ENCODE data around the gene ANKRD50.

ANKRD50 gene

DNA sequence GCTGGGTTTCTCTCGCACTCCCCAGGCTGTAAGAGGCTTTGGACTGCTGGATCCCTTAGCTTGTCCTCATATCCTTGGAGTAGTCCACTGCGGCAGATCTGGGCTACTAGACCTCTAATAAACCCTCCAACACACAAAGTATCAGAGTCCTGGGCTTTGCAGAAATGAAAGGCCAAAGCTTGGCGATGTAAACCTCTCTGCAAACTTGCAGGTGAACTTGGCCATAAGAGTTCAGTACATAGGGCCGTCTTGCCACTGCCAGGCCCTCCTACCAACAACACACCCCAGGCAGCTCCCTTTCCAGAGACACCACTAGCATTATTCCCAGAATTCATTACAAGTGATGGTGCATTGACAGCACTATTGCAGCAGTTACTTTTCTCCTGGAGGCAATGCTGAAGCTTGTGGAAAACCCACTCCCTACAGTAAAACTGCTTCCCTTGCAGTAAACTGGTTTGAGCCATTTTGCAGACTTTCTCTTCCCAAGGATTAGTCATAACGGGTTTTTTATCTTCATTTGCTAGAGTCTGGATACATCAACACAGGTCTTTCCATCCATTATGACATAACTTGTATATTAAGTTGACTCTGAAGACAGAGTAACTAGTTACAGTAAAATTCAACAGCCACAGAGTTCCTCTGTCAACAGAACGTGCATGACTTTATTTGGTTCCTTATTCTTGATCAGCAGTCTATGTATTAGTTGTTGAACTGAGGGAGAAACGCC, 2.4 kb downstream of the ANKRD50 start:
- DNase-seq, result no peak

DNA sequence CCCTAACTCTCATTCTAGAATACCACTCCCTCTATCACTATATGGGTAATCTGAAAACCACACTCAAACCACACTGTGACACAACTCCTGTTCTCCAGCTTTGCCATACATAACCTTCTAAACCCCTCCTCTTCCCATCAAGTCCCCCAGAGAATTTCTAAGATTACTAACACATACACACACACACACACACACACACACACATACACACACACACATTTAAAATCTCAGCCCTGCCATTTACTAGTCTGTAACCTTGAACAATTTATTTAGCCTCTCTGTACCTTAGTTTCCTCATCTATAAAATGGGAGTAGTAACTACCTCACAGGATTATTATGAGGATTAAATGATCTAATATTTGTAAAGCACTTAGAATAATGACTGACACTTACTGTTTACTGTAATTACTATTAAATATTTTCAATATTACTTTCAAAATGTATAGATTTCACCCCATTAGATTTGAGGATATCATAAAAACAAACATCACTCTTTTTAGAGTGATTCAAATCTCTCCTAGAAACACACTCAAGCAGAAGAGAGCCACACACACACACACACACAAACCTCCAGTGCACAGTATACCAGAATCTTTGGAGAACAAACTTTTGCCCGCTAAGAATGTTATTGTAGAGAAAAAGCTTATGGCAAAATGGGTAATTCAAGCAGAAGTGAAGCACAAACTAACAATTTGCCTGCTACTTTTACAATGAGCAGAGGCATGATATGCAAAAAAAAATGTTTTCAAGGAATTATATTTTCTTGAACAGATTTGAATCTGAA, 3.8 kb downstream of the ANKRD50 start:
- no peak for DNase-seq

DNA sequence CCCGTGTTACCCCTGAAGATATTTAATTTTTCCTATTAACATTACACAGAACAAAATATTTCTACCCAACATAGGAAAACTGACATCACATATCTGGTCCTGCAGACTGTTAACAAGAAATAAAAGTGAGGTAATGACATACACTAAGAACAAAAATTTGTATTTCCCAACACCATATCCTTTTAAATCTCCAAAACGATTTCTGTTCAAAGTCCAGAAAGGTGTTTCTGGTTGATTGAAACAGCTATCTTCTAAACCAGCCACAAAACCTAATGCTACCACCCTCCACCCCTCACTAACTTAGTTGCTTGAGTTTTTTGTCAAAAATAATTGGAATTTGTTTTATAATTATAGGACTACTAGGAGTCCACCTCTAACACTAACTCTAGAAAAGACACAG, 7.1 kb downstream of the ANKRD50 start:
- no peak for DNase-seq

DNA sequence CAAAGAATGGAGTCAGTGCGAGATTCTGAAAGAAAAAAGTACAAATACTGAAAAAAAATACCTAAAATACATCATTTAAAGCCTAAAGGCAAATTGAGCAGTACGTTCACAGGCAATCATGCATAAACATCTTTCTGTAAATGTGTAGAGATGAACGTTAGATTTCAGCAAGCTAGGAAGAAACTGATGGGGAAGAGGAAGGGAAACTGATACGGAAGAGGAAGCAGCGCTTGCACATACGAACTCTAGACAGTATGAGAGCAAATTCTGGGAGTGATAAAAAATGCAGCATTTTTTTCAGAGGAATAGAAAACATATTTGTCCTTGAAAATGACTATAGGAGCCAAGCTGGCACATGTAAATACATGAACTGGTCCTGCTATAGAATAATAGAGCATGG, 9.4 kb downstream of the ANKRD50 start:
- no peak for DNase-seq

DNA sequence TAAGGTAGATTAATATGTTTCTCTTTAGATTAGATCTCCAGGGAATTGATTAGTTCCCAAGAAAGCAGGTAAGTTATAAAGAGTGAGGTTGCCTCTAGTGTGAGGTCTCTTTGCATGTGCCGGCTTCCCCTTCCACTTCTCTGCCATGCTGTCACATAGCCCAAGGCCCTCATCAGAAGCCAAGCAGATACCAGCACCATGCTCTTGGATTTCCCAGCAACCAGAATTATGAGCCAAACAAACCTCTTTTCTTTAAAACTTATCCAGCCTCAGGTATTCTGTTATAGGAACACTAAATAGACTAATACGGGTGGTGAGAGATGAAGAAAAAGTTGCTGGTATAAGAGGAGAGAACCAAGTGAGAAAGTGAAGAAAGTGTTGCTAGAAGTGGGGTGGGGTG, 15.1 kb downstream of the ANKRD50 start:
- DNase-seq, result no peak

DNA sequence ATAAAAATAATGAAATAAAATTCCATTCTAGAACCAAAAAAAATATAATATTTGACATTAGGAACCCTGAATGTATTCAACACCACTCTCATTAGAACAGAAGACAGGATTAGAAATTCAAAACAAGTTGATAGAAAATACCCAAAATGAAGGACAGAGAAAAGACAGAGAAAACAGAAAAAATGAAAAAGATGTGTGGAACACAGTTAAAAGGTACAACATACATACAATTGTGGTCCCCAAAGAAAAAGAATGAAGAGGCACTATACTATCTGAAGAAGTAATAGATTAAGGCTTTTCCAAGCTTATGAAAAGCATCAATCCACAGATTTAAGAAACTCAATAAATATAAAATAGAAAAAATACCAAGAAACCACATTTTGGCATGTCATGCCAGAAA, 16.4 kb downstream of the ANKRD50 start:
- no peak for DNase-seq

DNA sequence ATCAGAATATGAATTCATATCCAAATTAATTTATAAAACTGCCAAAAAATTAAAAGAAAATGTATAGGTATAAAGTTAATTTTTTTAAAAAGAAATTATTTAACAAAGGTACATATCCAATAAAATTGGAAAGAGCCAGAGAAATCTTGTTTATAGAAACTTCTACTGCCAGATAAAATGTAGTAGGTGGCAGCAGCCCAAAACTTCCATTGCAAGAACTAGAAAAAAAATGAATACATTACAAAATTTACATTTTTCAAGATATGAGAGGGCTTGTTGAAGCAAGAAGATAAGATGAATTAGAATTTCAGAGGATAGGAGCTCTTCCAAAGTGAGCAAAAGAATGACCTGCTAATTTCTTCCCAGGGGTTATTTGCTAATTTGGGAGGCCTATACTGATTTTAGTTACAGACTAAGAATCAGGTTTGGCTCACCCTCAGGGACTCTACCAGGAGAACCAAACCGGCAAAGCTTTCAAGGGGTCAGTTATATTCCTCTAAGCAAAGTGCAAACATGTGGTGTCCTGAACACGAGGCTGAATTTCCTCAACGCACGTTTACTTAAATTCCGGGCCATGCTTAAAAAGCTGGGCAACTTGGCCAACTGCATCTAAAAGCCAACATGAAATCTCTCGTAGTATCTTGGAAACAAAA, 17.5 kb downstream of the ANKRD50 start:
- no peak for DNase-seq

DNA sequence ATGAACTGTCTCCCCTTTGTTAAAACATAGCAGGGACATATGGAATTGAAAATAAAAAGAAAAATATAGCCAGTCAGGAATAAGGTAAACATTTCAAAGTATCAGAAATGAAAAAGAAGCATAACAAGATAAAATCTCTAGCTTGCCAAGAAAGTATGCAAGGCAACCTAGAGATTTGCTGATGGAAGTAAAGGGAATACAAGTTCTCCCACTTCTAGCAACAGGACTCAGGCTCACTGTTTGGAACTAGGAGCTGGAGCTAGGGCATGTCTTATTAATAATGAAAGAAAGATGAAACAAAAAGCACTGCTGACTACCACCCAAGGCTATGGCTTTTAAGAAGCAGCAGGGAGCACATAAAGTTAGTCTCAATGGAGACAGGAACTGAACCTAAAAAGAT, 18.2 kb downstream of the ANKRD50 start:
- DNase-seq, result no peak

DNA sequence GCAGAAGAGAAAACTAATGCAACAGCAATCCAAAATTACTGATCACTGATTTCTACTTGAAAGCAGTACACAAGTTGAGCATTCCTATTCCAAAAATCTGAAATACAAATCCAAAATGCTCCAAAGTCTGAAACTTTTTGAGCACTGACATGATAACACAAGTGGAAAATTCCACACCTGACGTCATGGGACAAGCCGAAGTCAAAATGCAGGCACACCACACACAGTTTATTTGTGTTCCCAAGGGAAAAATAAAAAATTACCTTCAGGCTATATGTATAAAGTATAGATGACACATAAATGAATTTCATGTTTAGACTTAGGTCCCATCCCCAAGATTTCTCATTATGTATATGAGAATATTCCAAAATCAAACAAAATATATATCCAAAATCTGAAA, 20.7 kb downstream of the ANKRD50 start:
- DNase-seq, result no peak

DNA sequence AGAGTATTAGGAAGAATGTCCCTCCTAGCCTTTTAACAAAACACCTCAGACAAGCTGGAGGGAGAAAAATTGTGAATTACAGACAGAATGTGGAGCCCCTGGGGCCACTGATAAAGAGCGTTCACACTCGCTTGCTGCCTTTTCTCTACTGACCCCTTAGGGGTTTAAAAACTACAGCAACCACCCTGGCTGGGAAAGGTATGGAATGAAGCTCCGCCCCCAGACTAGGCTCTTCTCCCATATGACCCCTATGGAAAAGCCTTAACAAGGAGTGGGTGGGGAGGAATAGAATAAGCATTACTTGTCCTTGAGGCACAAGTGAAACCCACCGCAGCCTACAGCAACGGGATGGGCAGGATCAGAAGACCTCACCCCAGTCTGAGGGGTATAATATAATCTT, 26.3 kb downstream of the ANKRD50 start:
- DNase-seq, result no peak

DNA sequence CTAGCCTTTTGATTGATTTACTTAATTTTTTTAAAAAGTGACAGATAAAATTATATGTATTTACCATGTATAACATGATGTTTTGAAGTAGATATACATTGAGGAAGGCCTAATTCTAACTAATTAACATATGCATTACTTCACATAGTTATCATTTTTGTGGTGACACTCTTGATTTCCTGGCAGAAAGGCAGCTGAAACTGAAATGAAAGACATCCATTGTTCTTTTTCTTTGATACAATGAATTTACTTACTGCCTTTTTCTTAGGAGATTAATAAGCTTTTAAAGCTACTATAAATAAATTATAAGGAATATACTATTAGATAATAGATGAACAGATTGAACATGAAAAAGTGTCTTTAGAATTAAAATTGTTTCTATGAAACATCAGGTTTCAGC, 26.7 kb downstream of the ANKRD50 start:
- DNase-seq, result no peak

DNA sequence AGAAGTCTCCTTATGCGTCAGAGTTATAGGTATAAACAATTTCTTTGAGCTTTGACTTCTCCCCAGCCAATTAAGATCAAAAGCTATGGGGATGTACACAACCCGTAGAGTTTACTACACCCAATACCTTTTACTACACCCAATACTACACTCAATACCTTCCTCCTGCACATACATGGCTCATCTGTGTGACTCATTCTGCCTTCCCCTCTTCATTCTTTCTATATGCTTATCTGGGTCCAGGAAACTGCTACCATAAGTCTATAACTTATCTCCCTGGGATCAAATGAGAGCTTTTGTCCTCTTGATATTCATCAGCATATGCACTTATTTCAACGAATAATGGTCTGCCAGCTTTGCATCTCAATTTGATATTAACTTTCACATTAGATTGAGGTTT, 28.2 kb downstream of the ANKRD50 start:
- no peak for DNase-seq

DNA sequence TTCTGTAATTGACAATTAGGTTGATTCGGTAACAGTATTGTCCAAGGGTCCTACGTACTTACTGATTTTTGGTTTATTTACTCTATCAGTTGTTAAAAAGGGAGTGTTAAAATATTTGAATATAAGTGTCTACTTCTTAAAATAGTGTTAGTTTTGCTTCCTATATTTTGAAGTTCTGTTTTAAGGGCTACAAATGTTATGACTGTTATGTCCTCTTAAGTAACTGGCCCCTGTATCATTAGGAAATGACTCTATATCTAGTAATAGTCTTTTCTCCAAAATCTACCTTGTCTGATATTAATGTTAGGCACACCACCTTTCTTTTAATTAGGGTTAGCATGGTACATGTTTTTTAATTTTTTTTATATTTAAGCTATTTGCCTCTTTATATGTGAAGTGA, 30.1 kb downstream of the ANKRD50 start:
- no peak for DNase-seq

DNA sequence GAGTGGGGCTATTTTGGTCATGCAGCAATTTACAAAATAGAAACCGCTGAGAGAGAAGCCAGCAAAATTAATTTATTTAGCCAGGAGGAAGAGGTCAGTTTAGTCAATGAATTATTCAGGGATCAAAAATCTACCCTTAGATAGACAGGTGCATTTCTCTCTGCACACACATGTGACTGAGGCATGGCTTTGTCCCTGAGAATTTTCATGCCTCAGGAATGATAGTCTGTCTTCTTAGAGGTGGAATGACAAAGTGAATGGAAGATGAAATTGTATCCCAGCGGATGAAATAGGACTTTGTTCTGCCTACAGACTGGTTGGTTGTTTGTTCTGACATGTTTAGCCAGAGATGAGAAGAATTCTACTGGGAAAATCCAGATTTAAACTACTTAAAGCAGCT, 46.0 kb downstream of the ANKRD50 start:
- no peak for DNase-seq

DNA sequence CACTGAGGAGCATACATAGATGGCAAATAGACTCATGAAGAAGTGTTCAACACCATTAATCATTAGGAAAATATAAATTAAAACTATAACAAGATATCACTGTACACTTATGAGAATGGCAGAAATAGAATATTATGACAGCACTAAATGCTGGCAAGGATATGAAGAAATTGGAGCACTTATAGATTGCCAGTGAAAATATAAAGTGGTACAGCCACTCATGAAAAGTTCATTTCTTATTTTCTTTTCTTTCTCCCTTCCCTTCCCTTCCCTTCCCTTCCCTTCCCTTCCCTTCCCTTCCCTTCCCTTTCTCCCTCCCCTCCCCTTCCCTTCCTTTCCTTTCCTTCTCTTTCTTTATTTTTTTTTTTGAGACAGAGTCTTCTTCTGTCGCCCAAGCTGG, 53.7 kb downstream of the ANKRD50 start:
- no peak for DNase-seq

DNA sequence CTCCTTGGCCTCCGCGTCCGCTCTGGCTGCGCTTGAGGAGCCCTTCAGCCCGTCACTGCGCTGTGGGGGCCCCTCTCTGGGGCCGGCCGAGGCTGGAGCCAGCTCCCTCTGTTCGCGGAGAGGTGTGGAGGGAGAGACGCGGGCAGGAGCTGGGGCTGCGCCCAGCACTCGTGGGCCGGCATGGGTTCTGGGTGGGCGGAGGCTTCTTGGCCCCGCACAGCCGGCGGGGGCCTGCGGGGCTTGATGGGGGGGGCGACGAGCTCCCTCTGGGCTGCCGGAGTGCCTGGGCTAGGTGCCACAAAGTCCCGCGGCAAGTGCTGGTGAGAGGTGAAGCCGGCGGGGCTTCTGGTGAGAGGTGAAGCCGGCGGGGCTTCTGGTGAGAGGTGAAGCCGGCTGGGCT, 61.9 kb downstream of the ANKRD50 start:
- DNase-seq, result no peak

DNA sequence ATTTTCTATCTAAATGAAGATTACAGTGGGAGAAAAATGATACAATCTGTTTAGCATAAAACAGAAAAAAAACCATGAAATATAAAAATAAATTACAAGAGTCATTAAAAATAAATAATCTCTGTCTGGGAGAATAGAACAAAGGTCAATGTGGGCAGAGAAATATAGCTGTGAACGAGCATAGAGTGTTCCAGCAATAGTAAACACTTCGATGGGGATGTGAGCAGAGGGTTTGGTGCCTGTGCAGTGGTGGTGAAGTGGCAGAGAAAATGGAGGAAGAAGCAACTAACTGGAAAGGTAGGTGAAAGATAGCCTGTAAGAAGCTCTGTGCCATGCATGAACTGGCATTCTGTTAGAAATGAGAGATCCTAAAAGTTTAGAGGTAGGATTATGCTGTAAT, 64.9 kb downstream of the ANKRD50 start:
- DNase-seq, result no peak

DNA sequence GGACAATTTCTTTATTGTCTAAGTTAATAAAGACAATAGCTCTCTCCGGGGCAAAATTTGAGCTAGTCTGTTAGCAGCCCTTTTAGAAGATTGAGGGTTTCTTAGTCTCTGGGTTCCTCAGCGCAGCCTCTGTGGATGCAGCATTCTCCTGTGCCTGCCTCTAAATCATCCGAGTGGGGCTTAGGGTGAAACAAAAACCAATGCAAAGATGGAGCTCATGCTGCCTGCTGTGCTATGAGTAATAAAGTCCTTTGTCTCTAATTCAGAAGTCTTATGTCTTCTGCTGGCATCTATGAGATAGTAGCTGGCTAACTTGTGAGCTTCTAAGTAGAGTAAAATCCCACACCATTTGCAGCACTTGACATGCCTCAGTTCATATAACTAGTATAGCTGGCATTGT, 67.9 kb downstream of the ANKRD50 start:
- no peak for DNase-seq

DNA sequence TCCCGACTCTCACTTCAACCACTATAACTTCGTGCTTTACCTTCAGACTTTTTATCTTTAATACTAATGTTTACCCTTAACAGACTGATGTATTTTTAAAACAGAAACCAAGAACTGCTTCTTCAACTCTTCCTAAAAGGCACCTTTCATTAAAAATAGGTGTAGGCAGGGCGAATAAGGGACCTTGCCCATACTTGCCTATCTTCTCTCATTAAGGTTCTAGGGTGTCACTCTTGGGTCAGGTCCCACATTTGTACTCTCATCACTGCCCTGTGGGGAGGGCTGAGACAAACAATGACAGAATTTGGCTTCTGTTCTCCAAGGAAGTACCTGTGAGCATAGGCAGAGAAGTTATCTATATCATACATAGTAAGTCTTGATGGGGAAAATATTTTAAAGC, 69.7 kb downstream of the ANKRD50 start:
- no peak for DNase-seq

DNA sequence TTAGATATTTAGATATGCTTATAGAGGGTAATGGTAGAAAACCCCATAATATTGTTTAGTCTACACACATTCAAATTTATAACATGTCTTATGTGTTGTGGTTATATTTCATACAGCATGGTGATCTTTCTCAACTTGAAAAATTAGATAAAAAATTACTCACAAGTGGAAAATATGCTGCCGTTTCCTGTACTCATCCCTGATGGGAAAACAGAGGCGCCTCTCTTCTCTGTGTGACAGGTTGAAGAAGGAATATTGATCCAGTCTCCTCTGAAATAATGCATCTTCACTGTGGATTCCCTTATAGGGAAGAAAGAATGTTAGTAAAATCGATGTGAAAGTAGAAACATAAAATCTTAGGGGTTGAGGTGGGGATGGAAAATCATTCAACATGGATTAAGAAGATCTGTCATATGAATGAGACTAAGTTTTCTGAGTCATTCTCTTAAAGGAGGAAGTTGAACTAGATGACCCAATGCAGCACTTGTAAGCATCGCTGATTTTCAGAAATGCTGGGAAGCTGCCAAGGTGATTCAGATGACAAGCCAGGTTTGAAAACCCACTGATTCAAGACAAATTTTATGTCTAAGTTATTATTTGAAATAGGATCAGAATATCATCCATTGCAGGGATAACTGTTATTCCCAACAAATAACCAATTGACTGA, 70.7 kb downstream of the ANKRD50 start:
- no peak for DNase-seq

DNA sequence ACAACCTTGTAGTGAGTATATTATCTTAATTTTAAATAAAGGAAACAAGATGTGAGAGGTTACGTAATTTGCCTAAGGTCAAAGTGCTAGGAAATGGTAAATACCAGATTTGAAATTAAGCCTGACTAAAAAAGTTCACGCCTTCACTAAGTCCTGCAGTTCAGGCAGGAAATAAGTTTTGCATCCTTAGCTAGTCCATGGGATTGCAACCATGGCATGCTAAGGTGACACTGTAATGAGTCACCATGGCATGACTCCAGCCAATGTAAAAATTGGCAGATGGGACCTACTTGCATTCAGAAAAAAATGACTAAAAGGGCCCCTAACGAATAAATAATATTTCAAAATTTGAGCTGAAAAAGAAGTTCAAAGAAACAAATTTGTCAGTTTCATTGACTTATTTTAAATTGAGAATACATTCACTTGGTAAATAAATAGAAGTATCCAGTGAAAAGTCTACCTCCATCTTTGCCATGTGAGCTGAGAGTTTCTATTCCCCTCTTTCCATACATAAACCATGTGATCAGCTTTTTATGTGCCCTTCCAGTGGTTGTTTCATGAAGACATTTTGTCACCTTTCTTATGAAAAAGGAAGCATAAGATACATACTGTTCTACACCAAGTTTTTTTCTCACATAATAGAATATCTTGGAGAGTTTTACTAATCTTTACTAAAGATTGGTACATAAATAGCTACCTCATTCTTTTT, 72.4 kb downstream of the ANKRD50 start:
- no peak for DNase-seq

DNA sequence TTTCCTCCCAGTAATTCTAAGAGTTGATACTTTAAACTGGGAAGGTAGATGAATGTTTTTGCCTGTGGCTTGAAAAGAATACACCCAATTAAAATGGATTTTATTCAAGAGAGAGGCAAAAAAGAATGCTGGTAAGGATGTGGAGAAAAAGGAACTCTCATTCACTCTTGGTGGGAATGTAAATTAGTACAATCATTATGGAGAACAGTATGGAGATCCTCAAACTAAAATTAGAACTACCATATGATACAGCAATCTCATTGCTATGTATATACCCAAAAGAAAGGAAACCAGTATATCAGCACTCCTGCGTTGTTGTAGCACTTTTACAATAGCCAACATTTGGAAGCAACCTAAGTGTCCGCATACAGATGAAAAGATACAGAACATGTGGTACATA, 75.2 kb downstream of the ANKRD50 start:
- DNase-seq, result no peak

DNA sequence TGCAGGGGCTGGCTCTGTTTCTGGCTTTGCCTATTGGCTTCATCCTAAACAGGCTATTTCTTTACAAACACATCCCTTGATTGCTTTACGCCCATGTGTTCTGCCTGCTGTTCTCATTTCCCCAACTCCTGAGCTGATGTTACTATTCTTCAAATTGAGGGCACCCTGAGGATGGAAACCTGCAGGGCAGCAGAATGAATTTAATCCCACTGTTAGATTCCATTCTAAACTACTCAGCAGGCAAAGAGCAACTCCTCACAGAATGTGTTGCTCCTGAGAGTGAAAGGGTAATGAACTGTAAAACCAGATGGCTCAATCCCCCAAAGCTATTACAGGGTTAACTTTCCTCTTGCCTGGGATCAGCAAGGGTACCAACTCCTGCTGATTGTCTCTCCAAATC, 75.7 kb downstream of the ANKRD50 start:
- DNase-seq, result no peak

All from GOT3 (cell line).